Liver (tissue), 9 donors: ENCODE data around the gene EFCAB14. TPM values are rescaled to one million over a fixed set of nuclear protein-coding genes. Genes with fewer than 3 reads are reported as not detected.

Source experiments
- DNase-seq: peaks from one replicate; pipeline ENCODE4 v3.0.0-alpha.2; 2017; ENCODE audit warnings: low spot score
- H3K27ac ChIP-seq, 2 donors: one replicate each; pipeline ENCODE4 v1.7.0; 2013; ENCODE audit warnings: inconsistent platforms in 2 of 2, low read length in 2 of 2, control low read depth in 1 of 2, low read depth in 1 of 2, mild to moderate bottlenecking in 1 of 2
- H3K27me3 ChIP-seq, 4 donors: one replicate each; pipeline versions ENCODE4 v1.6.1 to v1.7.0; 2013; ENCODE audit warnings: low read length in 3 of 4, inconsistent platforms in 1 of 4, mild to moderate bottlenecking in 1 of 4, moderate library complexity in 1 of 4; ENCODE audit not compliant: control insufficient read depth in 4 of 4, insufficient read depth in 4 of 4
- H3K36me3 ChIP-seq, 4 donors: one replicate each; pipeline versions ENCODE4 v1.6.1 to v1.7.0; 2013; ENCODE audit warnings: low read length in 3 of 4, mild to moderate bottlenecking in 3 of 4, low read depth in 1 of 4, moderate library complexity in 1 of 4; ENCODE audit not compliant: control insufficient read depth in 4 of 4, insufficient read depth in 3 of 4
- H3K4me1 ChIP-seq, 4 donors: one replicate each; pipeline versions ENCODE4 v1.6.1 to v1.7.0; 2013; ENCODE audit warnings: low read length in 3 of 4, mild to moderate bottlenecking in 3 of 4, moderate library complexity in 1 of 4; ENCODE audit not compliant: control insufficient read depth in 4 of 4, insufficient read depth in 4 of 4
- H3K4me3 ChIP-seq, 3 donors: one replicate each; pipeline versions ENCODE4 v1.6.1 to v1.7.0; 2013; ENCODE audit warnings: low read length in 3 of 3, control low read depth in 1 of 3, low read depth in 1 of 3, mild to moderate bottlenecking in 1 of 3
- H3K9ac ChIP-seq, 2 donors: one replicate each; pipeline ENCODE4 v1.7.0; 2013; ENCODE audit warnings: low read length in 2 of 2, mild to moderate bottlenecking in 2 of 2, moderate library complexity in 2 of 2, control low read depth in 1 of 2, low read depth in 1 of 2
- H3K9me3 ChIP-seq, 4 donors: one replicate each; pipeline versions ENCODE4 v1.6.1 to v1.7.0; 2013; ENCODE audit warnings: low read length in 3 of 4; ENCODE audit not compliant: control insufficient read depth in 4 of 4
- ATF3 ChIP-seq: IDR thresholded peaks from 2 replicates; pipeline ENCODE4 v1.6.1; 2016; ENCODE audit warnings: antibody characterized with exemption
- CTCF ChIP-seq: fragments of 150-350 bp; IDR thresholded peaks from 2 replicates; pipeline ENCODE4 v1.5.1; 2017; ENCODE audit warnings: improper control_type of control experiment, low read depth, low read length; ENCODE audit not compliant: missing input control
- EGR1 ChIP-seq, 2 donors: IDR thresholded peaks; 2 replicates each; pipeline ENCODE4 v1.6.1; 2016 to 2018; ENCODE audit warnings: antibody characterized with exemption in 2 of 2, low read depth in 2 of 2
- FOXA1 ChIP-seq: IDR thresholded peaks from 2 replicates; pipeline ENCODE4 v1.6.1; 2016; ENCODE audit warnings: antibody characterized with exemption
- FOXA2 ChIP-seq: IDR thresholded peaks from 2 replicates; pipeline ENCODE4 v1.6.1; 2016; ENCODE audit warnings: antibody characterized with exemption
- GABPA ChIP-seq, 2 donors: IDR thresholded peaks in 1 of 2; conservative IDR thresholded peaks in 1 of 2; 2 replicates each; pipeline ENCODE4 v1.6.1; 2016; ENCODE audit warnings: antibody characterized with exemption in 2 of 2, mild to moderate bottlenecking in 1 of 2, moderate library complexity in 1 of 2
- HNF4A ChIP-seq, 2 donors: conservative IDR thresholded peaks; 2 replicates each; pipeline ENCODE4 v1.6.1; 2016; ENCODE audit warnings: antibody characterized with exemption in 2 of 2, mild to moderate bottlenecking in 2 of 2
- HNF4G ChIP-seq: IDR thresholded peaks from 2 replicates; pipeline ENCODE4 v1.6.1; 2016; ENCODE audit warnings: antibody characterized with exemption
- JUND ChIP-seq, 2 donors: IDR thresholded peaks; 2 replicates each; pipeline ENCODE4 v1.6.1; 2016; ENCODE audit warnings: antibody characterized with exemption in 2 of 2
- MAX ChIP-seq: IDR thresholded peaks from 2 replicates; pipeline ENCODE4 v1.6.1; 2016; ENCODE audit warnings: antibody characterized with exemption
- NR2F2 ChIP-seq: IDR thresholded peaks from 2 replicates; pipeline ENCODE4 v1.6.1; 2016; ENCODE audit warnings: antibody characterized with exemption
- RAD21 ChIP-seq, 2 donors: IDR thresholded peaks; 2 replicates each; pipeline ENCODE4 v1.6.1; 2016; ENCODE audit warnings: antibody characterized with exemption in 2 of 2, mild to moderate bottlenecking in 2 of 2
- REST ChIP-seq: IDR thresholded peaks from 2 replicates; pipeline ENCODE4 v1.6.1; 2016; ENCODE audit warnings: antibody characterized with exemption, mild to moderate bottlenecking
- RXRA ChIP-seq, 2 donors: IDR thresholded peaks; 2 replicates each; pipeline ENCODE4 v1.6.1; 2017 to 2018; ENCODE audit warnings: antibody characterized with exemption in 2 of 2, mild to moderate bottlenecking in 1 of 2
- SP1 ChIP-seq: IDR thresholded peaks from 2 replicates; pipeline ENCODE4 v1.6.1; 2018; ENCODE audit warnings: antibody characterized with exemption, mild to moderate bottlenecking
- TAF1 ChIP-seq: conservative IDR thresholded peaks from 2 replicates; pipeline ENCODE4 v1.6.1; 2016; ENCODE audit warnings: antibody characterized with exemption, mild to moderate bottlenecking
- YY1 ChIP-seq: IDR thresholded peaks from 2 replicates; pipeline ENCODE4 v1.6.1; 2016; ENCODE audit warnings: antibody characterized with exemption, mild to moderate bottlenecking
- ZBTB33 ChIP-seq: IDR thresholded peaks from 2 replicates; pipeline ENCODE4 v1.6.1; 2016; ENCODE audit warnings: antibody characterized with exemption
- WGBS: extraction: QIAGEN DNeasy Blood & Tissue Kit; methylation state at CpG from one replicate; pipeline ENCODE4 v1.1.7; 2013; 5-methylcytosine and 5-hydroxymethylcytosine counted together
- polyA plus RNA-seq, 2 donors: library from polyadenylated mRNA; stranded (reverse) in 1 of 2; unstranded in 1 of 2; fragments of 200-250 nt in 1 of 2; fragments of >200 nt in 1 of 2; fragmentation: Nextera tagmentation in 1 of 2; extraction: Ambion mirVana in 1 of 2; gene quantifications; one replicate each; pipeline versions ENCODE4 v1.2.1 to v1.2.3, GENCODE V29; 2013 to 2015
- total RNA-seq, 2 donors: library from RNA; depleted of rRNA; stranded (reverse); fragments of >200 nt; gene quantifications; one replicate each; pipeline ENCODE4 v1.2.3, GENCODE V29; 2014
- donor health status: healthy.
- donor health status: healthy.
- donor health status: healthy.
- donor health status: healthy.
- donor health status: healthy.

The EFCAB14 gene
- total and polyA plus RNA-seq, 4 donors = 14.8 to 34.6 (median 23.7) TPM

- Histone ChIP-seq H3K9ac (no peak overlapping the region), H3K27me3 (no peaks in the 10 kb centered on the region), H3K9me3 (no peaks in the 10 kb centered on the region), H3K27ac (no peak overlapping the region), H3K4me1 (no peaks in the 10 kb centered on the region), H3K36me3 (peaks cover 6 to 60% (median 47%) of the 10 kb centered on the region in 4 donors), H3K4me3 (no peak overlapping the region)
- TF ChIP-seq RAD21 (IDR thresholded peaks at IDR 0.05) = no peak
- TF ChIP-seq RXRA (IDR thresholded peaks at IDR 0.05) = no peak
- no peak for TF ChIP-seq TAF1
- no peak for TF ChIP-seq ZBTB33
- no peak for TF ChIP-seq NR2F2
- no peak for TF ChIP-seq JUND (IDR thresholded peaks at IDR 0.05)
- TF ChIP-seq EGR1 (IDR thresholded peaks at IDR 0.05; ENCODE audit: low read depth in 2 of 2) = no peak
- TF ChIP-seq SP1 = no peak
- TF ChIP-seq FOXA2 = no peak
- no peak for TF ChIP-seq YY1
- TF ChIP-seq ATF3 = no peak
- no peak for TF ChIP-seq CTCF
- TF ChIP-seq HNF4A (conservative IDR thresholded peaks at IDR 0.05) = no peak
- no peak for TF ChIP-seq HNF4G
- no peak for TF ChIP-seq MAX
- TF ChIP-seq REST = no peak
- TF ChIP-seq FOXA1 = no peak
- no peak for TF ChIP-seq GABPA (IDR thresholded peaks at IDR 0.05 in 1 of 2, conservative IDR thresholded peaks at IDR 0.05 in 1 of 2)
- 94% methylated on average over 1 of the region's 1 CpG for WGBS
- DNase-seq = no peak
These were observed 37.4 kb downstream of the EFCAB14 start for GRCh38 chr1:46681333-46682034.
